ENCODE data around the gene TXNDC17.
A peak's percentile ranks its signal among the peaks of the same experiment; 100 is the strongest.
"Not testable (repeated sequence)": the region's sequence is repeated elsewhere in the genome, so short reads cannot be mapped to it uniquely, and the experiment has no call there.

Gene TXNDC17

GRCh38 chr17:6639014-6639585, 1.8 kb upstream of the TXNDC17 start:
- no peak for ATAC-seq (replicated peaks; ENCODE audit: extremely low read depth, poor library complexity, severe bottlenecking)
- peaks cover 30% of the 10 kb centered on the region for H3K36me3 Mint-ChIP-seq (ENCODE audit: insufficient read depth)
- peak overlapping the region; percentile 94 for H3K27ac Mint-ChIP-seq (ENCODE audit: low read depth)
- no peaks in the 10 kb centered on the region for H3K27me3 Mint-ChIP-seq
- no peak for DNase-seq (ENCODE audit: low spot score in 2 of 2)
- H3K9me3 Mint-ChIP-seq, result no peaks in the 10 kb centered on the region
- H3K4me1 Mint-ChIP-seq, result peaks cover 59% of the 10 kb centered on the region
- peak overlapping the region; percentile 95 for H3K4me3 Mint-ChIP-seq

GRCh38 chr17:6639586-6640535, 999 bp upstream of the TXNDC17 start:
- DNase-seq (ENCODE audit: low spot score in 2 of 2) (no peak), ATAC-seq (replicated peaks; ENCODE audit: extremely low read depth, poor library complexity, severe bottlenecking) (peak; percentile 26)
- no peaks in the 10 kb centered on the region for H3K9me3 Mint-ChIP-seq
- H3K4me1 Mint-ChIP-seq, result peaks cover 66% of the 10 kb centered on the region
- no peaks in the 10 kb centered on the region for H3K27me3 Mint-ChIP-seq
- peak overlapping the region; percentile 95 for H3K4me3 Mint-ChIP-seq
- H3K36me3 Mint-ChIP-seq (ENCODE audit: insufficient read depth), result peaks cover 30% of the 10 kb centered on the region
- H3K27ac Mint-ChIP-seq (ENCODE audit: low read depth), result peak overlapping the region; percentile 94

- no peak for DNase-seq (ENCODE audit: low spot score in 2 of 2)
- H3K27ac Mint-ChIP-seq (ENCODE audit: low read depth), result peak overlapping the region; percentile 94
- H3K4me3 Mint-ChIP-seq, result peak overlapping the region; percentile 95
- no peaks in the 10 kb centered on the region for H3K27me3 Mint-ChIP-seq
- peaks cover 33% of the 10 kb centered on the region for H3K36me3 Mint-ChIP-seq (ENCODE audit: insufficient read depth)
- no peaks in the 10 kb centered on the region for H3K9me3 Mint-ChIP-seq
- ATAC-seq (replicated peaks; ENCODE audit: extremely low read depth, poor library complexity, severe bottlenecking), result no peak
- H3K4me1 Mint-ChIP-seq, result peaks cover 77% of the 10 kb centered on the region
Measured at GRCh38 chr17:6641247-6641863, 495 bp downstream of the TXNDC17 start.

DNA sequence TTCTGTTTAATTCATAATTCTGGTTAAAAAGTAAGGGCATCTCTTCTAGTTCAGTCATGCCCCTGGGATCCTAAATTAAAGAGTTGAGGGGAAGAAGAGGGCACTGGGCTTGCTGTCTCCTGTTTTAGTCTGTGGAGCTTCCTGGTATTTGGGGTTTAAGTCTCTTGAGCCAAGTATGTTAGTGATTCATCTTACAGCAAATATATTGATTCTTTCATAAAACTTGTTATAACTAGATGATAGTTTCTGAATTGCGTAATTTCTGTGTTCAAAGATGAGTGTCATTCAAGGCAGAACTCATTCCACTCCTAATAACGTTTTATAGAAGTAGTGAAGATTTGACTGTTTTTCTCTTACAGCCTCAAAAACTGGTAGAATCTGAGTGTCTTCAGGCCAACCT, 1.7 kb downstream of the TXNDC17 start:
- no peaks in the 10 kb centered on the region for H3K27me3 Mint-ChIP-seq
- H3K4me1 Mint-ChIP-seq, result peaks cover 71% of the 10 kb centered on the region
- DNase-seq (ENCODE audit: low spot score in 2 of 2) (no peak), ATAC-seq (replicated peaks; ENCODE audit: extremely low read depth, poor library complexity, severe bottlenecking) (no peak)
- H3K9me3 Mint-ChIP-seq, result no peaks in the 10 kb centered on the region
- peak overlapping the region; percentile 69 for H3K27ac Mint-ChIP-seq (ENCODE audit: low read depth)
- H3K36me3 Mint-ChIP-seq (ENCODE audit: insufficient read depth), result peaks cover 38% of the 10 kb centered on the region
- H3K4me3 Mint-ChIP-seq, result no peak overlapping the region

GRCh38 chr17:6643451-6644125, 2.7 kb downstream of the TXNDC17 start:
- DNase-seq (ENCODE audit: low spot score in 2 of 2) (no peak), ATAC-seq (replicated peaks; ENCODE audit: extremely low read depth, poor library complexity, severe bottlenecking) (no peak)
- no peak overlapping the region for H3K4me3 Mint-ChIP-seq
- no peaks in the 10 kb centered on the region for H3K9me3 Mint-ChIP-seq
- peaks cover 42% of the 10 kb centered on the region for H3K36me3 Mint-ChIP-seq (ENCODE audit: insufficient read depth)
- peaks cover 61% of the 10 kb centered on the region for H3K4me1 Mint-ChIP-seq
- H3K27me3 Mint-ChIP-seq, result no peaks in the 10 kb centered on the region
- H3K27ac Mint-ChIP-seq (ENCODE audit: low read depth), result no peak overlapping the region

- H3K4me3 Mint-ChIP-seq, result no peak overlapping the region
- H3K27me3 Mint-ChIP-seq, result no peaks in the 10 kb centered on the region
- H3K9me3 Mint-ChIP-seq, result no peaks in the 10 kb centered on the region
- peaks cover 41% of the 10 kb centered on the region for H3K36me3 Mint-ChIP-seq (ENCODE audit: insufficient read depth)
- peaks cover 60% of the 10 kb centered on the region for H3K4me1 Mint-ChIP-seq
- no peak for DNase-seq (ENCODE audit: low spot score in 2 of 2)
- H3K27ac Mint-ChIP-seq (ENCODE audit: low read depth), result no peak overlapping the region
- ATAC-seq (replicated peaks; ENCODE audit: extremely low read depth, poor library complexity, severe bottlenecking), result no peak
Measured at GRCh38 chr17:6648181-6648580, 7.3 kb downstream of the TXNDC17 start.

- H3K36me3 Mint-ChIP-seq (ENCODE audit: insufficient read depth), result peaks cover 26% of the 10 kb centered on the region
- peak; percentile 85 for ATAC-seq (replicated peaks; ENCODE audit: extremely low read depth, poor library complexity, severe bottlenecking)
- no peaks in the 10 kb centered on the region for H3K9me3 Mint-ChIP-seq
- H3K4me1 Mint-ChIP-seq, result peaks cover 53% of the 10 kb centered on the region
- no peaks in the 10 kb centered on the region for H3K27me3 Mint-ChIP-seq
- DNase-seq (ENCODE audit: low spot score in 2 of 2), result peak; percentile 86 to 92
- peak within 1 kb of the TSS; percentile 100 for H3K27ac Mint-ChIP-seq (ENCODE audit: low read depth)
- peak within 1 kb of the TSS; percentile 95 for H3K4me3 Mint-ChIP-seq
Measured at GRCh38 chr17:6651354-6651918, 10.6 kb downstream of the TXNDC17 start, which contains the start of the genes C17orf100 and MED31. Gene C17orf100 (plus strand): TSS chr17:6651762. CDS start chr17:6651914, 152 bp downstream. Gene MED31 (minus strand): TSS chr17:6651605. CDS start chr17:6651528, 77 bp downstream.

DNA sequence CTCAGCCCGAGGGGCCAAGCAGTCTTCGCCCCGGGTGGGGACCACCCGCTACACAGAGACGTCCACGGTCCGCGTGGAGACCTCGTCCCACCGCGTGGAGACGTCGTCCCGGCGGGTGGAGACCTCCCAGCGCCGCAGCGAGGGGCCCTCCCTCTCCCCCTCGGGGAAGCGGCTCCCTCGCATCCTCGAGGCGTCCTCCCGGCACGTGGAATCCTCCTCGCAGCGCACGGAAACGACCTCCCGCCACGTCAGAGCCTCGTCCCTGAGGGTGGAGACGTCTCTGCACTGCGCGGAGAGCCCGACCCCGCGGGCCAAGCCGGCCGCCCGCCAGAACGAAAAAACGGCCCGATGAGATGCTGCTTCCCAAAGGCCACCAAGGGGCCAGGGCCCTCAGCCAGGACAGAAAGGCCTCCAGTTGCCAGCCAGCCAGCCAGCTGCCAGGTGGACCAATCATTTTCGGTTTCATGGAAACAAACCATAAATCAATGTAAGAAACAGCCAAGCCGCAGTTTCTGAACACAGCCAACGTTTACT, 11.1 kb downstream of the TXNDC17 start:
- ATAC-seq (replicated peaks; ENCODE audit: extremely low read depth, poor library complexity, severe bottlenecking), result no peak
- peak overlapping the region; percentile 95 for H3K4me3 Mint-ChIP-seq
- H3K36me3 Mint-ChIP-seq (ENCODE audit: insufficient read depth), result peaks cover 25% of the 10 kb centered on the region
- DNase-seq (ENCODE audit: low spot score in 2 of 2), result no peak
- no peaks in the 10 kb centered on the region for H3K9me3 Mint-ChIP-seq
- peak overlapping the region; percentile 100 for H3K27ac Mint-ChIP-seq (ENCODE audit: low read depth)
- H3K27me3 Mint-ChIP-seq, result no peaks in the 10 kb centered on the region
- peaks cover 50% of the 10 kb centered on the region for H3K4me1 Mint-ChIP-seq

- H3K27ac Mint-ChIP-seq (ENCODE audit: low read depth), result no peak overlapping the region
- DNase-seq (ENCODE audit: low spot score in 2 of 2), result no peak
- H3K4me1 Mint-ChIP-seq, result peaks cover 58% of the 10 kb centered on the region
- peaks cover 19% of the 10 kb centered on the region for H3K36me3 Mint-ChIP-seq (ENCODE audit: insufficient read depth)
- peak overlapping the region; percentile 31 for H3K4me3 Mint-ChIP-seq
- ATAC-seq (replicated peaks; ENCODE audit: extremely low read depth, poor library complexity, severe bottlenecking), result no peak
- no peaks in the 10 kb centered on the region for H3K9me3 Mint-ChIP-seq
- no peaks in the 10 kb centered on the region for H3K27me3 Mint-ChIP-seq
Measured at GRCh38 chr17:6654841-6655731, 14.2 kb downstream of the TXNDC17 start.

DNA sequence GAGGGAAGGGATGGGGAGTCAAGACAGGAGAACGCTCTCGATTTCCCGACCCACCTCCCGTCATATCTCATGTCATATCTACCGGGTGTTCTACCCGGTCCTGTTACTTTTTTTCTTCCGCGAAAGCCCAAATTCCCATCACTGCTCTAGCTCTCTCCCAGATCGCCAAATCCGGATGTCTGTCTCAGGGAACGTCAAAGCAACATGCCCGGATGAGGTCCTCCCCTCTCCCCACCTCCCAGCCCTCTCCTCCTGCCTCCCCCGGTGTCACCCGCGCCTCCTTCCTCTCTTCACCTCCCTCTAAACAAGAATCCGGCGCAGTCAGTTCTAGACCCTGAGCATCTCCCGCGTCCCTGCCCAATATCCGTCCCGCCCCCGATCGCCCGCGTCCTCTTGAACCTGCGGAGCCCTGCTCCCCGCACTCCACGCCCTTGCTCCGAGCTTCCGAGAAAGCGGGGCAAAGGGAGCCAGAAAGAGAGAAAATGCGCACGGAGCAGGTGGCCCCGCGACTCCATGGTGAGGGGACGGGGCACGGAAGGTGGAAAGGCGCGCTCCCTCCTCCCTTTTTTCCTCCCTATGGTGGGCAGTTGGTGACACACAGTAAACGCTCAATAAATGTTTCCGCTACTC, 15.0 kb downstream of the TXNDC17 start:
- Mint-ChIP-seq H3K4me1 (peaks cover 58% of the 10 kb centered on the region), H3K4me3 (peak overlapping the region; percentile 67), H3K36me3 (ENCODE audit: insufficient read depth) (peaks cover 15% of the 10 kb centered on the region)
- H3K27ac Mint-ChIP-seq (ENCODE audit: low read depth); H3K9me3 Mint-ChIP-seq; ATAC-seq (replicated peaks; ENCODE audit: extremely low read depth, poor library complexity, severe bottlenecking); H3K27me3 Mint-ChIP-seq; DNase-seq (ENCODE audit: low spot score in 2 of 2): not testable (repeated sequence)
